GM12874 (cell line): ENCODE measurements around the gene HECTD3.

Experiments
- TF ChIP-seq, protein P1 (sequence below): IDR thresholded peaks from 2 replicates; pipeline ENCODE4 v1.5.1; 2011; ENCODE audit warnings: low read depth, mild to moderate bottlenecking, control low read depth, low read length, moderate library complexity; ENCODE audit not compliant: insufficient read depth

The HECTD3 gene

GRCh38 chr1:45010855-45011811 is at the start of gene HECTD3:
Gene HECTD3 (minus strand): TSS chr1:45011324. CDS start chr1:45011257, 67 bp downstream.
- TF ChIP-seq, protein P1, sequence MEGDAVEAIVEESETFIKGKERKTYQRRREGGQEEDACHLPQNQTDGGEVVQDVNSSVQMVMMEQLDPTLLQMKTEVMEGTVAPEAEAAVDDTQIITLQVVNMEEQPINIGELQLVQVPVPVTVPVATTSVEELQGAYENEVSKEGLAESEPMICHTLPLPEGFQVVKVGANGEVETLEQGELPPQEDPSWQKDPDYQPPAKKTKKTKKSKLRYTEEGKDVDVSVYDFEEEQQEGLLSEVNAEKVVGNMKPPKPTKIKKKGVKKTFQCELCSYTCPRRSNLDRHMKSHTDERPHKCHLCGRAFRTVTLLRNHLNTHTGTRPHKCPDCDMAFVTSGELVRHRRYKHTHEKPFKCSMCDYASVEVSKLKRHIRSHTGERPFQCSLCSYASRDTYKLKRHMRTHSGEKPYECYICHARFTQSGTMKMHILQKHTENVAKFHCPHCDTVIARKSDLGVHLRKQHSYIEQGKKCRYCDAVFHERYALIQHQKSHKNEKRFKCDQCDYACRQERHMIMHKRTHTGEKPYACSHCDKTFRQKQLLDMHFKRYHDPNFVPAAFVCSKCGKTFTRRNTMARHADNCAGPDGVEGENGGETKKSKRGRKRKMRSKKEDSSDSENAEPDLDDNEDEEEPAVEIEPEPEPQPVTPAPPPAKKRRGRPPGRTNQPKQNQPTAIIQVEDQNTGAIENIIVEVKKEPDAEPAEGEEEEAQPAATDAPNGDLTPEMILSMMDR = no peak

DNA sequence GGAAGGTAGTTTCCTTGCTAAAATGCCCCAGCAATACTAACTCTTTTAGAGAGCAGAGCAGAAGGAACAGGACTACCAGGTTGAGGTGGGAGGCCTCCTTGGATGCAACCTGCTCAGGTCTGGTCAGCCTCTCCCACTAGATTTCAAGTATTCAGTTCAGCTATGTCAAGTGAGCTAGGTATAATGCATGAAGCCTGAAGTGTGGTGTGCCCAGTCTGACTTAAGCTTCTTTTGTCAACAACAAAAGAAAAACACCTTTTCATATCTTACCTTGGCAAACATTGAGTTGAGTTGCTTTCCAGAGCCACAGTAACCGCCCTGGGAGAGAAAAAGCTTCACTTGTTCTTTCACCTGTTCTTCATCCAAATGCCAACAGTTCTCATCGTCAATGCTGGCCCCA is 48.7 kb upstream of the HECTD3 start:
- TF ChIP-seq, protein P1 = no peak

DNA sequence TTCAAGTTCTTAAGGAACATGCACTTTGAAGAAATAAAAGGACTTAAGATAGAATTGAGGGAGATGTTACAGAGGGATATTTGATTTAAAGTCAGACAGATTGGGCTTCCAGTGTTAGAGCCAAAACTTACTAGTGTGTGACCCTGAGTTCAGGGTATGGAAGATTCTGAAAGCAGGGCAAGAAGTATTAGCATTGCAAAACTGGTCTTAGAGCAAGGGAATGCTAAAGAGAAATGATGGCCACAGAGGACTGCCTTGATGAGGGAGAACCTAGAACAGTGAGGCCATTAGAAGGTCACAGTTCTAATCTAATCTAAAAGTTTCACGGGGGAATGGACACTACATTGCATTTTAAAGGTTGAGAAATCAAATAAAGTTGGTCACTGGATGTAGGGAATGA is 46.4 kb upstream of the HECTD3 start:
- TF ChIP-seq, protein P1 = no peak

DNA sequence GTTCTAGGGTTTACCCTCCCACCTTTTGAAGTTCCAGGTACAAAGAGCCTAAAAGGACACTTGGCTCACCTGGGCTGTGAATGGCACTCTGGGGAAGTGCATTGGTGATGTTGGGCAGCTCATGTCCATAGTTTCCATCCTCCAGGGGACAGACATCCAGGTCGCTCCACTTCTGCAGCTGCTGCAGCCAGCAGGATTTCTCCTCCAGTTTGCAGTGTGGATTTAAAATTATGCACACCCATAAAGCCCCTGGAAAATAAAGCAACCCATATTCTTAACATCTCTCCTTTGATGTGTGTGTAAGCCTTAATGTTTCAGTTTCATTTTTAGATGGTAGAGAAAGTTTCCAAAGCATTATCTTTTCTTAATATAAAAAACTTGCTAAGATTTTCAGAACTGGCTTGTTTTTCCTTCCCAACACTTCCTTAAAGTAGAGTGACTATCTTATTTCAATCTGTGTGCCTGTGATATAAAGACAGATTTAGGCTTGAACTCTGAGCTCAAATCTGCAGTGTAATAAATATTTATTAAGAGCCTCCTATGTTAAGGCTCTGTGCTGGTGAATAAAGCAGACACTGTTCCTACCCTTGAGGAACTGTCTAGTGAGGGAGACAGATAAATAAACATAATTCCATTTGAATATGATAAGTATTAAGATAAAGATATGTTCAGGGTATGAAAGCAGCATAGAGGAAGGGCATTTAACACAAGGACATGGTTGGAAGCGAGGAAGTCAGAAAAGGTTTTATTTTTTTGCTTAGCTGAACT is 40.1 kb upstream of the HECTD3 start:
- TF ChIP-seq, protein P1 = no peak

- TF ChIP-seq, protein P1 = no peak
Measured at GRCh38 chr1:45047032-45047431, 35.9 kb upstream of the HECTD3 start.

DNA sequence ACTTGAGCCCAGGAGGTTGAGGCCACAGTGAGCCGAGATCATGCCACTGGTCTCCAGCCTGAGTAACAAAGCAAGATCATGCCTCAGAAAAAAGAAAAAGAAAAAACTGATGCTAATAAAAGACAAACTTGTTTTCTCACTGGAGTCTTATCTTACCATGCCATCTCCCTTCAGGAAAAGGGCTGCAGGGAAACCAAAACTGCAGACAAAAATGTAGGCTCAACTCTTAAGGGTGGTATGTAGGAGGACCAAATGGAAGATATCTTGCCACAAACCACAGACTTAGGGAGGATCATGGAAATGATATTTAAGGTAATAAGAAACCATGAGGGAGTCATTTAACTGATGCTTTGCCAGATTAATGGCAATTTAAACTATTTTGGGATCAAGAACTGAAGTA is 33.8 kb upstream of the HECTD3 start:
- TF ChIP-seq, protein P1 = no peak

- TF ChIP-seq, protein P1 = no peak
Measured at GRCh38 chr1:45043094-45043493, 32.0 kb upstream of the HECTD3 start.
